Measurements from ENCODE around the gene FCRL2.

GRCh38 chr1:157799996-157800395 is 23.1 kb upstream of the FCRL2 start:
- no peak for TF ChIP-seq ZNF24 (tag by site-specific recombination; IDR thresholded peaks at IDR 0.05)
- TF ChIP-seq CTCF (tag by site-specific recombination; IDR thresholded peaks at IDR 0.05): no peak
- no peak for TF ChIP-seq REST (tag by site-specific recombination; IDR thresholded peaks at IDR 0.05)
- no peak for TF ChIP-seq ZBTB26 (tag by site-specific recombination; optimal IDR thresholded peaks at IDR 0.05)
- TF ChIP-seq ZNF19 (tag by site-specific recombination; IDR thresholded peaks at IDR 0.05; ENCODE audit: low read depth): no peak
- no peak for TF ChIP-seq ZNF174 (tag by site-specific recombination; IDR thresholded peaks at IDR 0.05)
- no peak for TF ChIP-seq ZNF10 (tag by site-specific recombination; IDR thresholded peaks at IDR 0.05)
- TF ChIP-seq KLF16 (tag by site-specific recombination; IDR thresholded peaks at IDR 0.05): no peak
- no peak for TF ChIP-seq PRDM1 (tag by site-specific recombination; IDR thresholded peaks at IDR 0.05)
- TF ChIP-seq ZNF704 (tag by site-specific recombination; IDR thresholded peaks at IDR 0.05): no peak
- TF ChIP-seq ZNF274 (IDR thresholded peaks at IDR 0.05; ENCODE audit: low read length): no peak
- TF ChIP-seq ZNF274 (tag by site-specific recombination; IDR thresholded peaks at IDR 0.05; ENCODE audit: borderline replicate concordance): no peak
- no peak for TF ChIP-seq GLIS2 (tag by site-specific recombination; IDR thresholded peaks at IDR 0.05)

Measured in HEK293 (cell line).